Activated naive CD4-positive, alpha-beta T cell treated with anti-CD3 and anti-CD28 coated beads for 36 hours (primary cell): ENCODE data around the gene VIPR1. TPM values are rescaled to one million over a fixed set of nuclear protein-coding genes. Genes with fewer than 3 reads are reported as not detected.

Source experiments
- total RNA-seq, 2 experiments: library from RNA; stranded (reverse); gene quantifications; one replicate each; pipeline ENCODE4 v1.2.3, GENCODE V29; 2021

Gene VIPR1
- total RNA-seq, 2 experiments from 2014 or later: 6.3 to 8.4 TPM

Other genes with a start within 250 kb of the VIPR1 start
- not detected for gene CCK, start 236.5 kb upstream of the VIPR1 start, total RNA-seq
- gene LYZL4, start 92.0 kb upstream of the VIPR1 start, total RNA-seq: not detected
- gene SEC22C, start 79.3 kb downstream of the VIPR1 start, total RNA-seq: 10 to 100 TPM; 41.2 to 45.9 TPM
- gene SS18L2, start 88.2 kb downstream of the VIPR1 start, total RNA-seq: 10 to 100 TPM; 38.8 to 39.1 TPM
- gene NKTR, start 98.0 kb downstream of the VIPR1 start, total RNA-seq: 10 to 100 TPM; 62.1 to 65.9 TPM
- 1 to 10 TPM in 1 of 2 experiments, under 1 TPM in 1; 0.55 to 1.0 TPM for gene ZBTB47, start 151.1 kb downstream of the VIPR1 start, total RNA-seq
- gene KLHL40, start 182.9 kb downstream of the VIPR1 start, total RNA-seq: not detected
- not detected for gene HHATL, start 200.2 kb downstream of the VIPR1 start, total RNA-seq